ENCODE results near the gene MAPK12.

- TF ChIP-seq CTCF (IDR thresholded peaks at IDR 0.05; ENCODE audit: poor library complexity) = no peak
- TF ChIP-seq EZH2phosphoT487 (IDR thresholded peaks at IDR 0.05; ENCODE audit: low read depth, severe bottlenecking, unreplicated experiment) = no peak
- TF ChIP-seq EZH2 (IDR thresholded peaks at IDR 0.05; ENCODE audit: borderline replicate concordance) = peak; percentile 28
These were observed 8.1 kb upstream of the MAPK12 start for GRCh38 chr22:50269573-50269969.

Measured in hepatocyte (in vitro differentiated cells).